Astrocyte of the hippocampus (primary cell): ENCODE data around the gene ALOX5AP.

Experiments used
- DNase-seq: peaks from one replicate; pipeline ENCODE4 v3.0.0; 2011; ENCODE audit warnings: low read depth, low spot score

ALOX5AP gene

GRCh38 chr13:30759748-30760147 is 24.4 kb downstream of the ALOX5AP start:
- DNase-seq, result no peak

DNA sequence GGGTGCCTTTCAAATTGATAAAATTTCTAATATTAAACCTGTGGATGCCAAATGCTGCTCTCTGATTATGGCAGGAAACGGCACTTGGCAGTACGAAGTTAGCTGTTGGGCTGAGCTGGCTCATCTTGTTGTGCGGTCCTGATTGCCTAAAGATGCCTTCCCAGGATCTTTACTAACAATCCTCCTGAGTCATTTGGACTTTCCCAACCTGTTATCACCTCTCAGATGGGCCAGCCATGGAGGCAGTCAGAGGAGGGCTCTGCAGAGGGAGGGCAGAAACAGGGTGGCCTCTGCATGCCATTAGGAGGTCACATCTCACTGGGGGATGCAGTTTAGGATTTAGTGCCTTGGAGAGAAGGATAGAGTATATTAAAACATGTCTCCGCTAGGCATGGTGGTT is 27.3 kb downstream of the ALOX5AP start:
- DNase-seq, result no peak

- DNase-seq, result no peak
These were observed 28.6 kb downstream of the ALOX5AP start for GRCh38 chr13:30763786-30764413.

DNA sequence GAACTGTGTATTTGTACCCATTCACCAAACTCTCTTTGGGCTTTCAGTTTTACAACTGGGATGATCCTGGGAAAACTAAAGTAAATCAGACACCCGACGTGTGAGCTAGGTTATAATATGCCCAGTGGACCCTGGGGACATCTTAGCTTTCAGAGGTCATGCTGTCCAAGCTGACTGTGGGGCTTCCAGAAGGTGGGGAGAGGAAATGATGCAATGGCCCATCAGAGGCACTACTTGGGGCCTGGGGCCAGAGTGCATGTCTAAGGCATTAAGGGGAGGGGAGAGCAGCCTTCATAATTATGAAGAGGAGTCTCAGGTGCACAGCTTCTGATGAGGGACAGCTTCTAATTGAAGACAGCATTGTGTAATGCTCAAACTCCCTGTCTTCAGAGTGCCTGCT is 30.9 kb downstream of the ALOX5AP start:
- DNase-seq, result no peak

- DNase-seq, result no peak
These were observed 35.6 kb downstream of the ALOX5AP start for GRCh38 chr13:30770929-30771328.

- no peak for DNase-seq
These were observed 38.2 kb downstream of the ALOX5AP start for GRCh38 chr13:30773561-30773960.

GRCh38 chr13:30774214-30774730 is 38.9 kb downstream of the ALOX5AP start:
- no peak for DNase-seq

GRCh38 chr13:30776661-30777060 is 41.3 kb downstream of the ALOX5AP start:
- no peak for DNase-seq

GRCh38 chr13:30779016-30779415 is 43.7 kb downstream of the ALOX5AP start:
- DNase-seq, result no peak

DNA sequence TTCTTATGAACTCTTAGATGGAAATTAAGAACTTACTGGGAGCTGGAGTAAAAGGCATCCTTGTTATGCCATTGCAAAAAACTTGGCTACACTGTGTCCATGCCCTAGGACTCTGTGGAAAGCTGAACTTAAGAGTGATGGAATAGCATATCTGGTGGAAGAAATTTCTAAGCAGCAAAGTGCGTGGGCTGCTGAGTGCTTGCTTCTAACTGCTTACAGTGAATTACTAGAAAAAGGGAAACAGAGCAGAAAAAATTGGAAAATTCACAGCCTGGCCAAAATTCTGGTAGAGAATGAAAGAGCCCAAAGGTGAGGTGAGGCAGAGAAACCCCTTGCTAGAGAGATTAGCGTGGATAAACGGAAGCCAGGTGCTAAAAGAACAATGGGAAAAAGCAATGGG is 44.3 kb downstream of the ALOX5AP start:
- DNase-seq, result no peak

GRCh38 chr13:30780338-30780981 is 45.1 kb downstream of the ALOX5AP start:
- DNase-seq, result no peak

DNA sequence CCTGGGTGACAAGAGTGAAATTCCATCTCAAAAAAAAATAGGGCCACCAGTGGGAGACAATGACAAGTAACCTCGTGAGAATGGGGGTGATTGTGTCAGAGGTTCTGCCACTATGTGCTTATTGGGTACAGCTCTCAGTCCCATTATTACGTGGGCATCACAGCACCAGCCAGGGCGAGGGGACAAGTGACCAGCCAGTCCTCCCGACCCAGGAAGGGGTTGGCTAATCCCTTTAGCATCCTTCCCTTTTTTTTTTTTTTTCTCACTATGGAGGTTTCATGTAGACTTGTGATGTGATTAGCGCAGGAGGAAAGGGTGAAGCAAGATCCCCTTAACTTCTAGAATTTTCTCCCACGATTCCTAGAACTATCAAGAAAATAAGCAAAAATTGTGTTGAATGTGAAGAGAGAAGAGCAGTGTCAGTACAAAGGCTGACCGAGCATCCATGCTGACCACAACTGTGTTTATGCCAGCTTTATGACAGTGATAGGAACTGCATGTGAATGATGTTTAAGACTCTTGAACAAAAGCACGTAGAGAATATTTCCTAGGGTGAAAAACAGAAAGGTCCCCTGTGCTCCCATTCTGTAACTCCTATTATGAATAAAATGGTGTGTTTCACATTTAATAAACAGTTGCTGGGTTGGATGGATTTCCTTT is 50.0 kb downstream of the ALOX5AP start:
- no peak for DNase-seq

GRCh38 chr13:30786648-30787047 is 51.3 kb downstream of the ALOX5AP start:
- no peak for DNase-seq

GRCh38 chr13:30787738-30788525 is 52.6 kb downstream of the ALOX5AP start:
- DNase-seq, result no peak

- no peak for DNase-seq
These were observed 54.0 kb downstream of the ALOX5AP start for GRCh38 chr13:30789166-30789862.

DNA sequence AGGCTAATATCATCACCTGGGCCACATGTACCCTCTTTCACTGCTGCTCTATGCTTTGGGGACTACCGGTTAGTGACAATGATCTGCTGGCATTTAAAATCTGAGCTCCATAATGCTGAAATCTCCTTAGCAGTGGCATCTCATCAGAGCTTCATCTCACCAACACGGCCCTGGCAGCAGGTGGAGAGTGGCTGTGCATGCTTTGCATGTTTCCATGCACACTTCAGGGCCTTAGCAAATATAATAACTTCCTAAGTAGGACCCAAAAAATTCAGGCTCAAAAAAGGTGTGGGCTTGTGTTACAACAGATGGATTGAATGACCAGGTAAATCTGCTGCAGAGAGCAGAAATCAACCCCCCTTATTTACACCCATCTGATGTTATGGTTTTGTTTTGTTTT is 55.2 kb downstream of the ALOX5AP start:
- DNase-seq, result no peak

DNA sequence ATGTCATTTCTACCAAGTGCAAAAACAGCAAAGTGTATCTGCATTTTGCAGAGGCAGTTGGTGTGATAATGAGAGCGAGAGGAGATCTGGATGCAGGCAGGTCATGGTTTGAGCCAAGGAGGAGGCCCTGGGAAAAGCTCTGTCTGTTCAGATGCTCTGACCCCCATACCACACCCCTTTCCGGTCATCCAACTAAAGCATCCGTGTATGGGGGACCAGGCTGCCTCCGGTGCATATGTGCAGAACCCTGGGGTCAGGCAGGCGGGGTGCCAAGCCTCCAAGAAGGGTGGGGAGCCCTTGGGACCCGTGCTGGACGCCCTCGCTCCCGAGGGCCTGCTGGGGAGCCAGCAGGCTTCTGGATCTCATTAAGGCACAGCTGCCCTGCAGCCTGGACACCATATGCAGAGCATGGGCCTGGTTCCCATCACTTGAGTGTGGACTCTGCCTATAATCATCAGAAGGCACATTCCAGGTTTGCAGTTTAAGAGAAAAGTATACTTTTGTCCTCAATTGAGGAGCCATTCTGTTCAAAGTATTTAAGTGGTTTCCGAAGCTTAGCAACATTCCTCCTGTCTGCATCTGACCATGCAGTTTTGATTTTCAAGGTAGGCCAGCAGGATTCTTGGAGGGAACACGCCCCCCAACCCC is 56.1 kb downstream of the ALOX5AP start:
- peak; percentile 60 for DNase-seq

DNA sequence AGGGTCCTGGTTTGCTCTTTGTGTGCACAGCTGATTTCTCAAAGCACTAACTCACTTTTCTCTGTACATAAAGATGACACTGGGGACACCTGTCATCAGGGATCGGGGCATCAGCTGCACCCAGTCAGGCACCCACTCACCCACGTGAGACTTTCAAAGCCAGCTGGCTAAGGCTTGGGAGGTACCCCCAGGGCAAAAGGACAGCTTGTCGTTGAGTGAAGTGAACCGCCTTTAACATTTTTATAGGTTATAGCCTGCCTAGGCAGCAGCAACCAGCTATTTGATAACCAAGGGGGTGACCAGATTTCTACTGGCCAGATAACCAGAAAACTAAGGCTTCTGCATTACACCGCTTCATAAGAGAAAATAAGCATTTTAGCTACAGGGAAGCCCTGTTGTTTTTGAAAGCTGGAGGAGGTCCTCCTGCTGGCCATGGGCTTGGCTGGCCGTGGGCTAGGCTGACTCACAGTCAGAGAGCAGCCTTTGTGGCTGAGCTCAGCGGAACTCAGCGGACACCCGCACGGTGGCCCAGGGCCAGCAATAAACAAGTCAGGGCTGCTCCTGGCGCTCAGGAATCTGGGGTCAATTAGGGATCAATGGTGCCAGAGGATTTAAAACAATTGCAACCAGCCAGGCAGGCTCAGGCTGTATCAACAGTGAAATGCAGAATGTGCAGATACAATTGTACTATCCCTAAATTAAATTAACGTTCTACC is 57.1 kb downstream of the ALOX5AP start:
- DNase-seq, result peak; percentile 98

DNA sequence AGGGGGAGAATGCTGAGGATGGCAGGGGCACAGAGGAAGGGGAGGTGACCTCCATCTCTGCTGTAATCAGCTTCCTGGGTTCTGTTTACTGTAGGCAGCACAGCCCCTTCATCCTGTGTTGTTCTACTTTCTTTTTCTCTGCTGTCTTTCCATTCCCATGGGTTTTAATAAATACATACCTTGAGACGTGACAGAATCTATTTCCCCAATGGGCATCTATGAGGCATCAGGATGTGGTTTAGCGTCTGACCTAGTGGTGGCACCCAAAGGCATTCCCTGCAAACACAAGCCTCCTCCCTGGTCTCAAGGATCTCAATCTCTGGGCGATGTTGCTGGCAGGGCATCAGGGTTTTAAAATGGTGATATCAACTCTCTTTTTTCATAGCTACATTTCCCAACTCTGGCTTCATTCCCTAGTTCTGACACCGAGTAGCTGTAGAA is 60.8 kb downstream of the ALOX5AP start:
- DNase-seq, result peak; percentile 70
